ENCODE results near the gene ZNF878. TPM values are rescaled to one million over a fixed set of nuclear protein-coding genes. Genes with fewer than 3 reads are reported as not detected.
A peak's percentile ranks its signal among the peaks of the same experiment; 100 is the strongest.
"Not testable (repeated sequence)": the region's sequence is repeated elsewhere in the genome, so short reads cannot be mapped to it uniquely, and the experiment has no call there.

ZNF878 gene
- total RNA-seq, 4 donors from 2014 or later = 0.34 to 1.3 (median 1.1) TPM; not detected in 1

DNA sequence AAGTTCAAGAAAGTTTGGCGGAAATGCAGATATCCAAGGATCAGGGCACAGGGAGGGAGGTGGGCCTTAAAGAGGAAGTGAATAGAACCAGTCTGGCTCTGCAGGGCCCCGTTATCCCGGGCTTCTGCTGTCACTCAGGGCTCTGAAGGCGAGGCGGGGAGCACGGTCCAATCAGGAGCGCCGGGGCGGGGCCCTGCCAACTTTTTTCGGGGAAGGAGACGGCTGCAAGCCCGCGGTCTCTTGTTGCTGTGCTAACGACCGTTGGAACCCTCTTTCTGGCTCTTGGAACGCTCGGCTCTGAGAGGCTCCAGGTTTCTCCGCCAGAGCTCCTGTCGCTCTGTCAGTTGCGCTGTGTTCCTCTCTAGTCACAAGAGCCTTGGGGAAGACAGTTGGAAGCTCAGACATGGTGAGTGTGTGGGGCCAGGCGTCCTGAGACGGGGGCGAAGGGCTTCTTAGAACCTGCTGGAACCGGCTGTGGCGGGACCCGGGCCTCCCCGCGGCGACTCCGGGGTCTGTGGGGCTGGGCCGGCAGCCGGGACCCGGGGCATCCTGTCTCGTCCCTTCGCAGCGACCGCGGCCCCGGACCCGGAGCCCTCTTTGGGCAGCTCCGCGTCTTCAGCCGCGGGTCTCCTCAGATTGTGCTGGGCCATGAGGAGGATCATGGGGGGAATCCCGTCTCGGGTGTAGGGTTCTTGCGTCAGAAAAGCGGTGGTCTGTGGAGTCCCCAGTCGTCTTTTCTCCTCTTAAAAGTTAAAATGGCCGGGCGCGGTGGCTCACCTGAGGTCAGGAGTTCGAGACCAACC, 39.5 kb upstream of the ZNF878 start:
- TF ChIP-seq, protein P1, sequence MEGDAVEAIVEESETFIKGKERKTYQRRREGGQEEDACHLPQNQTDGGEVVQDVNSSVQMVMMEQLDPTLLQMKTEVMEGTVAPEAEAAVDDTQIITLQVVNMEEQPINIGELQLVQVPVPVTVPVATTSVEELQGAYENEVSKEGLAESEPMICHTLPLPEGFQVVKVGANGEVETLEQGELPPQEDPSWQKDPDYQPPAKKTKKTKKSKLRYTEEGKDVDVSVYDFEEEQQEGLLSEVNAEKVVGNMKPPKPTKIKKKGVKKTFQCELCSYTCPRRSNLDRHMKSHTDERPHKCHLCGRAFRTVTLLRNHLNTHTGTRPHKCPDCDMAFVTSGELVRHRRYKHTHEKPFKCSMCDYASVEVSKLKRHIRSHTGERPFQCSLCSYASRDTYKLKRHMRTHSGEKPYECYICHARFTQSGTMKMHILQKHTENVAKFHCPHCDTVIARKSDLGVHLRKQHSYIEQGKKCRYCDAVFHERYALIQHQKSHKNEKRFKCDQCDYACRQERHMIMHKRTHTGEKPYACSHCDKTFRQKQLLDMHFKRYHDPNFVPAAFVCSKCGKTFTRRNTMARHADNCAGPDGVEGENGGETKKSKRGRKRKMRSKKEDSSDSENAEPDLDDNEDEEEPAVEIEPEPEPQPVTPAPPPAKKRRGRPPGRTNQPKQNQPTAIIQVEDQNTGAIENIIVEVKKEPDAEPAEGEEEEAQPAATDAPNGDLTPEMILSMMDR (IDR thresholded peaks at IDR 0.05) = no peak
- no peak for TF ChIP-seq POLR2AphosphoS5 (IDR thresholded peaks at IDR 0.05)
- no peak for TF ChIP-seq POLR2A (IDR thresholded peaks at IDR 0.05)
- no peak for TF ChIP-seq EP300 (IDR thresholded peaks at IDR 0.05)
- DNase-seq (ENCODE audit: low spot score in 2 of 2) = peak; percentile 89 to 93
- H3K4me3 ChIP-seq = peak overlapping the region; percentile 60
- peak overlapping the region; percentile 34 for H3K27ac ChIP-seq
- WGBS = 2% methylated on average over 13 of the region's 53 CpGs
- H3K36me3 ChIP-seq = no peaks in the 10 kb centered on the region
- peaks cover 21% of the 10 kb centered on the region for H3K4me1 ChIP-seq
- H3K27me3 ChIP-seq = no peaks in the 10 kb centered on the region
- no peaks in the 10 kb centered on the region for H3K9me3 ChIP-seq

DNA sequence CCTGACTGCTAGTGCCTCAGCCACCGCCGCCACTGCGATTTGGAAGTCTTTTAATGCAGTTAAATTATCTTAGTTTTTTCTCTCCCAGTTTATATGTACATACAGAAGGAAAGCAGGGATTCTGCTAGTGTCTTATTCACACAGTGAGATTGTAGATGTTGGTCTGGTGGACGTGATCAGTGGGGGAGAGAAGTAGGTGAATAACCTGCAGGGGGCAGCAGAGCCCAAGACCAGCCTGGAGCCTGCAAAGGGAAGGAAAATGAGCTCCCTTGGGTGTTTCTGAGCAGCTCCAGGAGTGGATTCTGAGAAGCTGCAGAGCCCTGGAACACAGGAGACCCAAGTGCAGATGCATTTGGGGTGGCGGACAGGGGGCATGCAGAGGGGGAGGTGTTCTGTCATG, 38.0 kb upstream of the ZNF878 start:
- H3K4me1 ChIP-seq = peaks cover 21% of the 10 kb centered on the region
- no peak overlapping the region for H3K4me3 ChIP-seq
- no peaks in the 10 kb centered on the region for H3K9me3 ChIP-seq
- no peaks in the 10 kb centered on the region for H3K27me3 ChIP-seq
- no peak for TF ChIP-seq POLR2AphosphoS5 (IDR thresholded peaks at IDR 0.05)
- TF ChIP-seq, protein P1 (IDR thresholded peaks at IDR 0.05) = peak; percentile 13 to 64
- DNase-seq (ENCODE audit: low spot score in 2 of 2) = peak in 1 of 2 donors; percentile 71
- no peaks in the 10 kb centered on the region for H3K36me3 ChIP-seq
- WGBS = 40% methylated on average over 5 of the region's 5 CpGs
- no peak overlapping the region for H3K27ac ChIP-seq

DNA sequence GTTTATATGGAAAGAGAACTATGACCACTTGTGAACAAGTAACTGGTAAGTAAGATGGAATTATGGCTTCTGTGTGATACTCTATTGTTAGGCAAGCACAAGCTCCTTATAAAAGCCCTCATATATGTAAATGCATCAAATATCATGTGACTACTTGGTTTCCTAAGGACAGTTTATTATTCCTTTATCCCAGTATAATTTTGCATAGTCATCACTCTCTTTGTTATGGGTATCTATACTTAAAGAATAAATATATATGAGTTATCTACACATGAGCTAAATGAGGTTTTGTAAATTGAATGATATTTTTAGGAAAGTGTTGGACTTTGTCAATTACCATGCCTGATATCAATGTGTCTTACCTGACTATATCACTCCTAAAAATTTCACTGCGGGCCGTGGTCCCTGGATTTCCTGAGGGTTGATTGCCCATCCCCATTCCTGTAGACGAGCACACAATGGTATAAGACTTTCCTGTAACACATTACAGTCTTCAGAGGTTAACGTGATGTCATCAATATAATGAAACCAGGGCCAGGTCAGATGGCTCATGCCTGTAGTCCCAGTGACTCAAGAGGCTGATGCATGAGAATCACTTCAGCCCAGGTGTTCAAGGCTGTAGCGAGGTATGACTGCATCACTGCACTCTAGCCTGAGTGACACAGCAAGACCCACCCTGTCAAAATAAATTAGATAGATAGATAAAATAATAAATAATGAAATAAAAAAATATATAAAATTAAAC, 32.5 kb upstream of the ZNF878 start:
- H3K27me3 ChIP-seq = no peaks in the 10 kb centered on the region
- TF ChIP-seq POLR2A (IDR thresholded peaks at IDR 0.05) = no peak
- no peak for TF ChIP-seq EP300 (IDR thresholded peaks at IDR 0.05)
- TF ChIP-seq, protein P1 (IDR thresholded peaks at IDR 0.05) = no peak
- no peak for TF ChIP-seq POLR2AphosphoS5 (IDR thresholded peaks at IDR 0.05)
- H3K36me3 ChIP-seq = no peaks in the 10 kb centered on the region
- no peak overlapping the region for H3K27ac ChIP-seq
- H3K9me3 ChIP-seq = peaks cover 5% of the 10 kb centered on the region
- H3K4me1 ChIP-seq = no peaks in the 10 kb centered on the region
- no peak overlapping the region for H3K4me3 ChIP-seq
- WGBS = 91% methylated on average over 5 of the region's 5 CpGs
- DNase-seq (ENCODE audit: low spot score in 2 of 2) = no peak

DNA sequence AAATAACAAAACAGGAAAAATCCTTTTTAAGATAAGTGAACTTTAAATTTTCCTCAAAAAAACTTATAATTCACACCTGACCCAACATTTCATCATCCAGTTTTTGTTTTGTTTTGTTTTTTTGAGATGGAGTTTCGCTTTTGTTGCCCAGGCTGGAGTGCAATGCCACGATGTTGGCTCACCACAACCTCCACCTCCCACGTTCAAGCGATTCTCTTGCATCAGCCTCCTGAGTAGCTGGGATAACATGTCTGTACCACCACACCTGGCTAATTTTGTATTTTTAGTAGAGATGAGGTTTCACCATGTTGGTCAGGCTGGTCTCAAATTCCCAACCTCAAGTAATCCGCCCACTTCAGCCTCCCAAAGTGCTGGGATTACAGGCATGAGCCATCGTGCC, 30.6 kb upstream of the ZNF878 start:
- H3K36me3 ChIP-seq; DNase-seq (ENCODE audit: low spot score in 2 of 2); H3K4me1 ChIP-seq; H3K27ac ChIP-seq; H3K27me3 ChIP-seq; H3K4me3 ChIP-seq: not testable (repeated sequence)
- H3K9me3 ChIP-seq = peaks cover 16% of the 10 kb centered on the region
- 90% methylated on average over 6 of the region's 6 CpGs for WGBS

DNA sequence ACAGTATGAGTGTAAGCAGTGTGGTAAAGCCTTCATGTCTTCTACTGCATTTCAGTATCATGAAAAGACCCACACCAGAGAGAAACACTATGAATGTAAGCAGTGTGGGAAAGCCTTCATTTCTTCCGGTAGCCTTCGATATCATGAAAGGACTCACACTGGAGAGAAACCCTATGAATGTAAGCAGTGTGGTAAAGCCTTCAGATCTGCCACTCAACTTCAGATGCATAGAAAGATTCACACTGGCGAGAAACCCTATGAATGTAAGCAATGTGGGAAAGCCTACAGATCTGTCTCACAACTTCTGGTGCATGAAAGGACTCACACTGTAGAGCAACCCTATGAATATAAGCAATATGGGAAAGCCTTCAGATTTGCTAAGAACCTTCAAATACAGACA, 24.6 kb upstream of the ZNF878 start:
- H3K4me3 ChIP-seq = no peak overlapping the region
- H3K9me3 ChIP-seq = peaks cover 74% of the 10 kb centered on the region
- H3K27me3 ChIP-seq = no peaks in the 10 kb centered on the region
- TF ChIP-seq POLR2AphosphoS5 (IDR thresholded peaks at IDR 0.05) = no peak
- TF ChIP-seq POLR2A (IDR thresholded peaks at IDR 0.05) = no peak
- no peak for TF ChIP-seq EP300 (IDR thresholded peaks at IDR 0.05)
- TF ChIP-seq, protein P1 (IDR thresholded peaks at IDR 0.05) = no peak
- no peak overlapping the region for H3K27ac ChIP-seq
- WGBS = 100% methylated on average over 3 of the region's 3 CpGs
- H3K4me1 ChIP-seq = no peaks in the 10 kb centered on the region
- H3K36me3 ChIP-seq = peaks cover 46% of the 10 kb centered on the region
- no peak for DNase-seq (ENCODE audit: low spot score in 2 of 2)

DNA sequence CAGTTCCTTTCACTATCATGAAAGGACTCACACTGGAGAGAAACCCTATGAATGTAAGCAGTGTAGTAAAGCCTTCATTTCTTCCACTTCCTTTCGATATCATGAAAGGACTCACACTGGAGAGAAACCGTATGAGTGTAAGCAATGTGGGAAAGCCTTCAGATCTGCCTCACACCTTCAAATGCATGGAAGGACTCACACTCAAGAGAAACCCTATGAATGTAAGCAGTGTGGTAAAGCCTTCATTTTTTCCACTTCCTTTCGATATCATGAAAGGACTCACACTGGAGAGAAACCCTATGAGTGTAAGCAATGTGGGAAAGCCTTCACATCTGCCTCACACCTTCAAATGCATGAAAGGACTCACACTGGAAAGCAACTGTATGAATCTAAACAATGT, 23.6 kb upstream of the ZNF878 start:
- 98% methylated on average over 3 of the region's 3 CpGs for WGBS
- not testable (repeated sequence) for H3K27ac ChIP-seq; DNase-seq (ENCODE audit: low spot score in 2 of 2); H3K27me3 ChIP-seq; H3K4me1 ChIP-seq; H3K4me3 ChIP-seq
- Histone ChIP-seq H3K36me3 (peaks cover 49% of the 10 kb centered on the region), H3K9me3 (peaks cover 82% of the 10 kb centered on the region)
